NCI-H146 treated with DMSO at 0.1 percent for 48 hours (cell line): ENCODE data around the gene CIITA.

Experiments
- DNase-seq: peaks from one replicate; lab custom pipeline; 2025; ENCODE audit not compliant: unreplicated experiment; lab: John Stamatoyannopoulos, UW

CIITA gene

DNA sequence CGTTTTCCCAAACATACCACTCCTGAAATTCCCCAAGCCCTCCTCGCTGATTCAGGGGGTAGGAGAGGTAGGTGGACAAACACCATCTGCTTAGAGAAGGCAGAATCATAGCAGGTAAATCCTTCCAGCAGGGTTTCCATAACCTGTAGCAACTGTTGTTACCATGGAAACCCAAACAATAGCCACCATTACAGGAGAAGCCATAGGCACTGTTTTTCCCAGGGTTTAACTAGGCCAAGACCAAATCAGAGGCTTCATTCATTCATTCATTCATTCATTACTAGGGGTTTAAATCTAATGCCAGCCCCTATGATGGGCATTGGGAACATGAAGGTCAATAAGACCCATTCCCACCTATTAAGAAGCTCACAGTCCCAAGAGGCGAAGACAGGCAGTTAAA is 25.5 kb upstream of the CIITA start:
- DNase-seq, result peak; percentile 3

DNA sequence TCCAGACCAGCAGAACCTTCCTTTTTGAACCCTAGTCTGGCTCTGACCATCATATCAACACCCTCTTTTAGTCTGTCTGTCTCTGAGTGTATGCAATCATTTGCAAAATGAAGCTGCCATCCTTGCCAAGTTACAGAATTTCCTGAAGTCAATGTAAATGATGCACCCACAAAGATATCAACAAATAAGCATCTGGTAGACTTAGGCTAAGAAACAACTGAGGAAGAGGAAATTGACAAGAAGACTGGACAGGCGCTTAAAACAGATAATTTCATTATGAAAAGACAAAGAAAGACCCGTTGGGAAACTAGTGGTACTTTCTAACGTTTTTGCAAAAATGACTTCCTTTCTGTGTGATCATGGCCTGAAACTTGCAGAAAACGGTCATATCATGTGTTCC is 24.7 kb upstream of the CIITA start:
- no peak for DNase-seq

DNA sequence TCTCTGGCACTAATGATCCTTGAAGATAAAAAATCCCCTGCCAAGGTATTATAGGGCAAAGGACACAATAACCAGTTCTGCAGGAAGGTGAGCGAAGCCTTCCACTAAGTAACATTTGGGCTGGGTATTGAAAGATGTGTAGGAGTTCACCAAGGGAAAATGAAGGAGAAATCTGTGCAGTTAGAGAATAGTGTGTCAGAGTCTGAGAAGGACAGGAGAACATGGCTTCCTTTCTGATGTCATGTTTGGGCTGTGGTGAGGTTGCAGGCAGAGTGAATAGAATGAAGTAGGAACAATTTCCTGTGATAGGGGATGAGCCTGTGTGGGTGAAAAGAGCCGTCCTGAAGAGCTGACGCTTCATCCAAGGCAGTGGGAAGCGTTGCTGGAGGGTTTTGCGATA is 24.1 kb upstream of the CIITA start:
- DNase-seq, result no peak

DNA sequence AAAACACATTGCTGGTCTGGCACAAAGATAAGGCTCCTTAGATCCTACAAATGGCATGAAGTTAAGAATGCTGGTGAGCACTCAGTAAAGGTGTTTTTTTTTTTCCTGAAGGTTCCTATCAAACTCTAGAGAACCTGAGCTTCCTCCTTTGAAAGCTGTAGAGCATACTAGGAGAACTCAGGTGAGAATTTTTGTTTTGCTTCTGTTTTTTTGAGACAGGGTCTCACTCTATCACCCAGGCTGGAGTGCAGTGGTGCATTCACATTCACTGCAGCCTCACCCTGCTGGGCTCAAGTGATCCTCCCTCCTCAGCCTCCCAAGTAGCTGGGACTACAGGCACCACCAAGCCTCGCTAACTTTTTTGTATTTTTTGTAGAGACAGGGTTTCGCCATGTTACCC is 21.0 kb upstream of the CIITA start:
- no peak for DNase-seq

DNA sequence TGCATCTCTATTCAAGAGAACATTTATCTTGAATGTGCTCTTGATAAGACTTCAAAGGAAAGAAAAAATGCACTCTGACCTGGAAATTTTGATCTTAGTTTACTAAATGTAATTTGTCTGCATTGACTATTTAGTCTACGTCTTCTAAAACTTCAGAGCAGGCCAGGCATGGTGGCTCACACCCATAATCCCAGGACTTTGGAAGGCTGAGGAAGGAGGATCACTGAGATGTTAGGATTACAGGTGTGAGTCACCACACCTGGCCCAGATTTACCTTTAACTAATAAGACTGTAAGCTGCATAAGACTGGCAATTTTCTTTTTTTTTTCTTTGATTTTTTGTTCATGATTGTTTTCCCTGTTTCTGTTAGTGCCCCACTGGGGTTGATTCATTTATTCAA is 18.8 kb upstream of the CIITA start:
- no peak for DNase-seq

DNA sequence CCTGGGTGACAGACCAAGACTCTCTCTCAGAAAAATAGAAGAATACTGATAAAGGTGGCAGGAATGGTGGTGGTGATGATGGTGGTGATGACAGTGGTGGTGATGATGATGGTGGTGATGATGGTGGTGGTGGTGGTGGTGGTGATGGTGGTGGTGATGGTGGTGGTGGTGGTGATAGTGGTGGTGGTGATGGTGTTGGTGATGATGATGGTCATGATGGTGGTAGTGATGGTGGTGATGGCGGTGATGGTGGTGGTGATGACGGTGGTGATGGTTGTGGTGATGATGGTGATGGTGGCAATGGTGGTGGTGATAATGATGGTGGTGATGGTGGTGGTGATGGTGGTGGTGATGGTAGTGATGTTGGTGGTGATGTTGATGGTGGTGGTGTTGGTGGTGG is 18.0 kb upstream of the CIITA start:
- DNase-seq, result no peak

DNA sequence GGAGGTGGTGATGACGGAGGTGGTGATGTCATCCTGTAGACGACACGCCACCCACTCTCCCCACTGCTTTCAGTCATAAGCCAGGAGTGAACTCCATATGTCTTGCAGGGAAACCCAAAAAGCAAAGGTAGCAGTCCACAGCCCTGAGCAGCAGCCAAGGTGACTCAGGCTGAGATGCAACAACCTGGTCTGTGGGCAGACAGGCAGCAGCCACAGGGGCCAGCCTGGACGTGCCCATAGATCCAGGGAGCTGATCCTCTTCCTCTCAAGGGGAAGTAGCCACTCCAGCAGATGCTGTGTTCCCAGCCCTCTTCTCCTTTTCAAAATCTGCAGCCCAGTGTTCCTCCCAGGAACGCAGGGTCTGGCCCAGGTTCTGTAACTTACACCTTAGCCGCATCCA is 17.3 kb upstream of the CIITA start:
- DNase-seq, result no peak

DNA sequence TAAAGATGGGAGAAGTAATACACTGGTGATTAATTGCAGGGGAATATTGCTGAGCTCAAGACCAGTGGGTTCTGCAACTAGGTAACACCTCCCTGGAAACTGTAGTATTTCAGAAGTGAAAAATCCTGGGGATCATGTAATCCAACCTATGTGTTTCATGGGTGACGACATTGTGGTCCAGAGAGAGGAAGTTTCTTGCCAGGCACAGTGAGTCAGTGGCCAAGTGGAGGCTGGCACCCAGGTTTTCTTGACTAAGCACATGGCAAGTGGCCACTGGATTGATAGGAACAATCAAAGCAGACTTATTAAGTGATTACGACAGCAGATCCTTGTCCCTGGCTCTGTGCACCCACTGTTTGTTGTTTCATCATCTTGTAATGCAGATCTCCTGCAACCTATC is 14.6 kb upstream of the CIITA start:
- no peak for DNase-seq

DNA sequence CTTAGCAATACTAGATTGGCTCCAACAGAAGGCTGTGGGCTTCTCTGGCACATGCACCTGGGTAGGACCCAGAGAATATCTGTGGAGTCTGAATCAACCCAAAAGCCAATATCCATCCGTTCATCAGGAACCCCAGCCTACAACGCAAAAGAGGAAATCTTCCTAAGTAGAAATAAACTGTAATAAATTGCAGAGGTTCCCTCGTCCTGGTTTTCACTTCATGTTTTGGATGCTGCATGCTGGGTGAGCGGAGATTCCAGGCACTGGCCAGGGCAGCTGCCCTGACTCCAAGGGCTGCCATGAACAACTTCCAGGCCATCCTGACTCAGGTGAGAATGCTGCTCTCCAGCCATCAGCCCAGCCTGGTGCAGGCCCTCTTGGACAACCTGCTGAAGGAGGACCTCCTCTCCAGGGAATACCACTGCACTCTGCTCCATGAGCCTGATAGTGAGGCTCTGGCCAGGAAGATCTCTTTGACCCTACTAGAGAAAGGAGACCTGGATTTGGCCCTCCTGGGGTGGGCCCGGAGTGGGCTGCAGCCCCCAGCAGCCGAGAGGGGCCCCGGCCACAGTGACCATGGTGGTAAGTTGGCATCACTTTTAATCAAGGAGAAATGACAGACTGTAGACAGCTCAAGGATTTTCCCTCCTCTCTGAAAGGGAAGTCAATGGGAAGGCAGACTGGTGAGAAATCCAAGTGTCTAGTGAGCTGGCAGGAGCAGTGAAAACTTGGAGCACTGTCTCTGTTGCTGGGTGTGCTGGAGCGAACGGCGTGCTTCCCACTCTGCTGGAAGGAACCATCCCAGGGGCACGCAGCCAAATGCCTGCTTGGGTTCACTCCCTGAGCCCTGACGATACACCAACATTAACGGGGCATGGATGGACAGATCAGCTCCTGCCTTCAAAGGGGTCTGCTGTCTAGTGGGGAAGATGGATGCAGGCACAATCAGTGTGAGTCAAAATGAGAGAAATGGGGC is 10.7 kb upstream of the CIITA start:
- no peak for DNase-seq

DNA sequence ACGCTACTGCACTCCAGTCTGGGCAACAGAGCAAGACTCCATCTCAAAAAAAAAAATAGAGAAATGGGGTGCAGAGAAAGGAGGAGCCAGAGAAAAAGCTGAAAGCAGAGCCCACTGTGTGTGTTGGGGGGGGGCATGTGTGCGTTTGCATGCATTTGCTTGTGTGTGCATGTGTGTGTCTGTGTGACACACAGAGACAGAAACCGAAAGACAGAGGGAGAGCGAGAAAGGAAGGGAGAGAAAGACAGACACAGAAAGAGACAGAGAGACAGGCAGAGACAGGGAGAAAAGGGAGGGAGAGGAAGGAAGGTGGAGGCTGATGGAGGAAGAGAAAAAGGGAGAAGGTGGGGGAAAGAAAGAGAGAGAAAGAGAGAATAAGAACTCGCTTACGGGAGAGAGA is 9.8 kb upstream of the CIITA start:
- no peak for DNase-seq

DNA sequence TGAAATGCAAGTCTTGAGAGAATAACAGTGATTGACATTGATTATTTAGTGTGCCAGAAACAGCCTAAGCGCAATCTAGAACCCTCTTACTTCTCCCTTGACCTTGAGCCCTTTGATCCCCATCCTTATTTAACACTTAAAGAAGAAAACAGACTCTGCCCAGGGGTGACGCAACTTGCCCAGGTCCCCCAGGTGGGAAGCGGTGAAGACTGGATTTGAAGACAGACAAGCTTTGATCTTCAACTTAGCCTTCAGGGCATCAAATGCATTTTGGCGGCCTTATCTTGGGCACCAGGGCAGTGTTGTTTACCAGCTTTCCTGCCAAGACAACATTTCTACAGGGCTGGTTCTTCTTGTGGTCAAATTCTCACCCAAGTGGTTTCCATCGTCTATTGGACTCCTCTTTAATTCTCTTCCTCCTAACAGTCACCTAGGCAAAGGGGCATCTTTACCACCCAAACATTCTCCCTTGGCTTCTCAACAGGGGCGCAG is 8.9 kb upstream of the CIITA start:
- DNase-seq, result no peak

DNA sequence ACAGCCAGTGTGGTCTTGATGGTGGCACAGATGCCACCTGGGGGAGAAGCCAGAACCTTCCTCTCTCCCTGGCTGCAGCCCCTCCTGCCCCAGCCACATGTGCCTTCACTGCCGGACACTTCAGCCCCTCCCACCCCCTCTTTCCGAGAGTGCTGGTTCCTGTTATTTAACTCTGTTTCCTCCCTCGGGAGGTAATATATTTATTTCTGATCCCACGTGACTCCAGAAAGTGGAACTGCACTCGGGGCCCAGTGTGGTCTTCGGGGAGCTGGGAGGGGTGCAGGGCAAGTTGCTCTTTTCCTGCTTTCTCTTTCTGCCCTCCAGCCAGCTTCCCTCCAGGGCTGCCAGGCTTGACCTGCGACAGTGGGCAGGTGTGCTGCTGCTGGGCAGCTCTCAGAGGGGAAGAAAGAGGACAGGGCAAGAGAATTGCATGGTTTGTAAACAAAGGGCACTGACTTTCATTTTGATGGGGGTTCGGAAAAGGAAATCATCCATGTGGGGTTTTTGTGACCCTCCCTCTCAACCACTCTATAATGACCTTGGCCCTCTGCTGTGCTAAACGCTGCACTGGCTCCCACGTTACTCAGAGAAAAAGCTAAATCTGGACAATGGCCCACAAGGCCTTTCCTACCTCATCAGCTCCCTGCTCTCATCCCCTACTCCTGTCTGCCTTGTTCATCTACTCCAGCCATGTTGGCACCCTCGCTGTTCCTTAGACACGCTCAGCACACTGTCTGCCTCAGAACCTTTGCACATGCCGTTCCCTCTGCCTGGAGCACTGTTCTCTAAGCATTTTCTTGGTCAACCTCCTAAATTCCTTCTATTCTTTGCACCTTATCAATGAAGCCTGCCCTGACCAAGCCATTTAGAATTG is 8.2 kb upstream of the CIITA start:
- no peak for DNase-seq

DNA sequence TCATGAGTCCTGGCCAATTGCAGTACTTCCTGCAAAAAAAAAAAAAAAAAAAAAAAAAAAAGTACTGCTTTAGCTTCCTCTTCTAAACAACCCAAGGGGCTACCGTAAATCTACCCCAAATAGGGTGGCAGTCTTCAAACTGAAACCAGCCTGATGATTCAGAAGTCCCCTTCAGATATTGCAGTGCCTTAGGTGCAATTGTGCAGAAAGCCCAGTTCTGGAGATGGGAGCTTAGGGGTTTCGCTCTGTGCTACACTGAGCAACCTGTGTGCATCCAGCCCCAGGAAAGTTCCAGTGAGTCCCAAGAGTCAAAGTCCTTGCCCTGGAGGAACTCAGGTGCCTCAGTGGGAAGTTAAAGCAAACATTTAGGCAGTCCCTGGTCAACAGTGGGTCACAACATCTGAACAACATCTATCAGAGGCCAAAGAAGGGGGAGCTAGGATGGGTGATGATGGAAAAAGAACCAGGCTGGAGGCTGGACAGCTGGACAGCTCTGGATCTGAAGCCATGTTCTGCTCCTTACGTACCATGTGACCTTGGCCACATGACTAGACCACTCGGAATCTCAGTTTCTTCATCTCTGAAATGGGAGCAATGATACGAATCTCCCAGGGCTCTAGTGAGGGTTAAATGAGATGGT is 6.7 kb upstream of the CIITA start:
- no peak for DNase-seq

DNA sequence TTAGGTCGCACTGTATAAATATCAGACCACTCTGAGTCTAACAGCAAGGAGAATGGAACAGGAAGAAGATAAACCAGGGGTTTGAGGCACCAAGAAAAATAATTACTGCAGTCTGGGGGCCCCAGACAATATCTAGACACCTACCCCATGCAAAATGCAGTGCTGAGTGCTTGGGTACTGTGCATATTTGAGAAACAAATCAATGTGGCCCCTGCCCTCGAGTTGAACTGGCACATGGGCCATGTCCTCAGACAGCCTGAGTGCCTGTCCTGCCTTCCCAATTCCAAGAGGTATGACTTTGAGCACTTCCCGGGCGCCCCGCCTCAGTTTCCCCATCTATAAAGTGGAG is 6.2 kb upstream of the CIITA start:
- DNase-seq, result no peak

DNA sequence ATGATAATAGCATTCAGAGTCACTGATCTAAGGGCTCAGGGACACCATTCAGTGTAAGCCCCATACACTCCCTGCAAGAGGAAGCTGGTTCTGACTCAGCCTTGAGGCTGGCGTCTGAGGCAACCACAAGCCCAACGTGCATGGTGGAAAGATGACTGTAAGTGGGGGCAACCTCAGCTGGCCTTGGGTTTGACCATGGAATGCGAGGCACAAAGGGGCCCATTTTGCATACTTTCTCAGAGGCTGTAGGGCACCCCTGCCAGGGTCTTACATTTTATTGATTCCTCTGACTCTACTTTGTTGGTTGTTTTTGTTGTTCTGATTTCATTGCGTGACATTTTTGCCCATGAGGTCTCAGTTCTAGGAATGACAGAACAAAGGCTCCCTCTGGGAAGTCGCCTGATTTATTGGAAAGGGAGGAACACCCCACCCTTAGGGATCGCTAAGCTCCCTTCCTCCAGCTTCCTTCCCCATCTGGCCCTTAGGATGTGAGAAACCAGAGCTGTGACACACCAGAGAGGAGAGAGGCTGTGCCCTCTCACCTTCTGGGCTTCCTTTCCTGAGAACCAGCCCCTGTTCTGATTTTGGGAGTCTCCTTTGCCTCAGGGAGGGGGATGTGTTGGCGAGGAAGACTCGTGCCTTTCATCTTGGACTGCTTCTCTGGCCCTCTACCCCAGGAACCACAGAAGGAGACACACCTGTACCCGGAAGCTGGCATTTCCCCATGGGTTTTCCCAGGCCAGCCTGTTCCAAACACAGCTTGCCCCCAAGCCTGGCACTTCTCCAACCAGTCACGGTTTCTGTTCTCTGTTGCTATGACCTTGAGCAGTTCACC is 5.6 kb upstream of the CIITA start:
- no peak for DNase-seq

DNA sequence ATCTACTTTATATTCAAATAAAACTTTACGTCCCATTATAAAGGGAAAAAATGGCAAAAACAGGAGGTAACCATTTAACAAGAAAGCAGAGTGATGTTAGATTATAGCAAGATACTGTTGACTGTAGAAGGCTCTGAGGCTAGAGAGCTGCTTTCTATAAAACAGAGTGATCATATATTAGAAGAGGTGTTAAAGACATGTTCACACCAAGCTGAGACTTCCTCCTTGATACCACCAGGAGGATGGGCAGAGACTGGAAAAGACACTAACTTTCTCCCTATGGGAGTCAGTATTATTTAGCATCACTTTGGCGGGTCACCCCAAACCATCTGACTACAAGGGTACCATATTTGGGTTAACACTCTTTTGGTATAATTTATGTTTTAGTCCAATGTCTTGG is 687 bp upstream of the CIITA start:
- no peak for DNase-seq

DNA sequence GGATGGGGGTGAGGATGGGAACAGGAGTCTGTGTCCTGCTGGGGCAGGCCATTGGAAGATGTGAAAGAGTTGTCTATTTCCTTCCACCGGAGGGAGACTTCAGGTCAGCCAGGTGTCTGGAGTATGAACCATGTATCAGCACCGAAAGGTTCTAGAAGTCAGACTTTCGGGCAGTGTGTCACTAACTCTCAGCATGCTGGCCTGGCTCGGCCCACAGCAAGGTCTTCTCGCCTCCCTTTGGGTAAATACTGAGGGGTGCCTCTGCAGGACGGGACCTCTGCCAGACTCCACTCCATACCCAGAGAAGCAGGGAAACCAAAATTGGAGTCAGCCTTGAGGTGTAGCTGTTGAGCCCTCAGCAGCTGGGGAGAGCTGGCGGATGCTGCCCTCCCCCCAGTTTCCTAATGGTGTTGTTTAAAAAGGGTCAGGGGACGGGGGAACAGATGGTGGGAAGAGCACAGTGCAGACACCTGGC is 507 bp downstream of the CIITA start:
- no peak for DNase-seq

DNA sequence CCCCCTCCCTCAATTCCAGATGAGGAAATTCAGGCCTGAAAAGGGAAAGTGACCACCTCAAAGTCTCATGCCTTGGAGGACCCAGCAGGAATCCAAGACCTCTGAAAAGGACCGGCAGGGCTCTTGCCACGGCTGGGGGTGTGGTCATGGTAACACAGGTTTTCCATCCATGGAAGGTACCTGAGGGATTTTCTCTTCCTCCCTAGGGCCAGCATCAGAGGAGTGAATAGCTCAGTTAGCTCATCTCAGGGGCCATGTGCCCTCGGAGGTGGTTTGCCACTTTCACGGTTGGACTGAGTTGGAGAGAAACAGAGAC is 1.3 kb downstream of the CIITA start:
- DNase-seq, result no peak

DNA sequence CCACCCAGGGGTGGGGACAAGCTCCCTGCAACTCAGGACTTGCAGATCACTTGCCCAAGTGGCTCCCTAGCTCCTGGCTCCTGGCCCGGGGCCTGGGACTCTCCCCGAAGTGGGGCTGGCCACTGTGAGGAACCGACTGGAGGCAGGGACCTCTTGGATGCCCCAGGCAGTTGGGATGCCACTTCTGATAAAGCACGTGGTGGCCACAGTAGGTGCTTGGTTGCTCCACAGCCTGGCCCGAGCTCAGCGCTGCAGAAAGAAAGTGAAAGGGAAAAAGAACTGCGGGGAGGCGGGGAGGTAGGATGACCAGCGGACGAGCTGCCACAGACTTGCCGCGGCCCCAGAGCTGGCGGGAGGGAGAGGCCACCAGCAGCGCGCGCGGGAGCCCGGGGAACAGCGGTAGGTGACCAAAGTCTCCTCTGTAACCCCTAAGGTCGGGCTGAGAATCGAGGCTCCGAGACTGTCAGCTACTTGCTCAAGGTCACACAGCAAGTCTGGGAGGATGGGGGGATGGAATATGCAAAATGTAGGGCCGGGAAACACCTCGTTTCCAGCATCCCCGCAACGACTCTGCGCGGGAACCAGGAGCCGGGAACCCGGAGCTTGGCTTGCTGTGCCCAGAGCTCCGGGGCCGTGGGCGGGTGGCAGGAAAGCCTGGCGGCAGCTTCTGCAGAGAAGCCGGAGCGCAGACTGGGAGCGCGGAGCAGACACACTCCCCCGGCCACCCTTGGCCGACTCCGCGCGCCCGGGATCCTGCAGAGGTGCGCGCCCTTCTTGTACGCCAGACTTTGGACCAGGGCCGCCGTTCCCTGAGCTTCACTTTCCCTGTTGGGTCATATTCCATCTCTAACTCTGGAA is 1.9 kb downstream of the CIITA start:
- DNase-seq, result no peak
